NCI-H2107 treated with DMSO at 0.1 percent for 48 hours (cell line): ENCODE data around the gene SH3TC1.

Source experiments
- DNase-seq: peaks from one replicate; lab custom pipeline; 2025; ENCODE audit not compliant: unreplicated experiment; lab: John Stamatoyannopoulos, UW

The SH3TC1 gene

DNA sequence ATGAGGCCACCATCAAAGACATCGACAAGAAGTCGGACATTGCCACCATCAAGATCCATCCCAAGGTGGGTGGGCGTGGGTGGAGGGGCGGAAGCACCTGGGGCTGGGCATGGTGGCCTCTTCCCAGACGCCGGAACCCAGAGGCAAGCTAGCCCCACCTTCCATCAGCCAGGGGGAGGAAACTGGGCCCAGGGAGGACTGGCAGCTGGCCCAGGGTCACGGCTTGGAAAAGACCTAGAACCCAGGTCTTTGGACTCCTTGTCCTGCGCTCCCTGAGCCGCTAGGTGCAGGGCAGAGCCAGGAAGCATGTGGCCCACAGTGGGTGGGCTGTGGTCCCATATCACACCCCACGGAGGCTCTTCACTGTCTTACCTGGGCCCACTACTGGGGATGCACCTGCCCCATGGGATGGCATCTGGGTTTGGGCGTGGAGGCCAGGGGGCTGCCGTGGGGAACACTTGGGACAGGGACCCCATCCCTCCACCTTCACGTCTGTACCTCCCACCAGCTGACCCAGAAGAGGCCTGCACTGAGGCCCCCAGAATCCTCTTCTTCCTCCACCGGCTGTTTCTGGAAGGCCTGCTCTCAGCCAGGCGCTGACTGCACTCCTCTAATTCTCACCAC lies 87.7 kb downstream of the SH3TC1 start:
- no peak for DNase-seq

DNA sequence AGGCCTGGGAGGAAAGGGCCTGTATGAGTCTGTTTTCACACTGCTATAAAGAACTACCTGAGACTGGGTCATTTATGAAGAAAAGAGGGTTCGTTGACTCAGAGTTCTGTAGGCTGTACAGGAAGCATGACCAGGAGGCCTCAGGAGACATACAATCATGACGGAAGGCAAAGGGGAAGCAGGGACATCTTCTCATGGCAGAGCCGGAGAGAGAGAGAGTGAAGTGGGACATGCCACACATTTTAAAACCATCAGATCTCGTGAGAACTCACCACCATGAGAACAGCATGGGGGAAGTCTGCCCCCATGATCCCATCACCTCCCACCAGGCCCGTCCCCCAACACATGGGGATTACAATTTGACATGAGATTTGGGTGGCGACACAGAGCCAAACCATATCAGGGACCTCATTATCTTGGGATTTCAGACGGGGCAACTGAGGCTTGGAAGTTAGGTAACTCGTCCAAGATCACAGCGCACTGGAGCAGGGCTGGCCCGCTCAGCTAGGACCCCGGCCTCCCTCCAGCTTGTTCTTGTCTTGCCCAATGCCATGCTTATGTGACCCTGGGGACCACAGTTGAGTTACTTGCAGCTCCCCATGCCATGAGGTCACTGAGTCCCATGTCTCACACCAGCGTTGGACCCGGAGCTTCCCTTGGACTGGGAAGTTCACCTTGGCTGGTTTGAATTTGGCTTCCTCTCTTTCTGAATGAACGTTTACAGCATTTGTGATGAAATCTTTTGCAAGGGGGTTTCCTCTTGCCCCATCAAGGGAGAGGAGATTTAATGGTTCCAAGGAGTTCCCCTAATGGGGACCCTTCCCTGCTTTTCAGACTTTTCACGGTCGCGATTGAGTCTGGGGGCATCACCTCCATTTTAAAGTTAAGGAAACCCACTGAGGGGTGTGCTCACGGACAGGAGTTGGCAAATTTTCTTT lies 88.5 kb downstream of the SH3TC1 start:
- no peak for DNase-seq

DNA sequence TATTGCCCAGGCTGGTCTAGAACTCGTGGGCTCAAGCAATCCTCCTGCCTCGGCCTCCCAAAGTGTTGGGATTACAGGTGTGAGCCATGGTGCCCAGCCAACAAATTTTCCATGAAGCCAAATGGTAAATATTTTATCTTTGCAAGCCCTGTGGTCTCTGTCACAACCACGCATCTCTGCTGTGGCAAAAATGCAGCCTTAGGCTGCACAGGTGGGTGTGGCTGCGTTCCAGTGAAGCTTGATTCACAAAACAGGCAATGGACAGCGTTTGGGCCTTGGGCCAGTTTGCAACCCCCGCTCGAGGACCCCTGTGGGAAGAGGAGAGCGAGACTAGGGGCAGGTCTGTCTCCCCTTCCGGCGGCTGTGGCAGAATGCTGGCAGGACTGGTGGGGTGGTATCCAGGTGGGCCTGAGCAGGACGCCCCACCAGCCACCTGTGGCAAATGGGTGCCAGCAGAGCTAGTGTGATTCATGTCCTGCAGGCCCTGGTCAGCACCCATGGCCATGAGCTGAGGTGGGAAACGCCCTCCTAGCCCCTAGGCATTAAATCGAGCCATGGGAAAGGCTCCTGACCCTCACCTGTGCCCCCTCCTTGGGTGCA lies 90.2 kb downstream of the SH3TC1 start:
- no peak for DNase-seq

DNA sequence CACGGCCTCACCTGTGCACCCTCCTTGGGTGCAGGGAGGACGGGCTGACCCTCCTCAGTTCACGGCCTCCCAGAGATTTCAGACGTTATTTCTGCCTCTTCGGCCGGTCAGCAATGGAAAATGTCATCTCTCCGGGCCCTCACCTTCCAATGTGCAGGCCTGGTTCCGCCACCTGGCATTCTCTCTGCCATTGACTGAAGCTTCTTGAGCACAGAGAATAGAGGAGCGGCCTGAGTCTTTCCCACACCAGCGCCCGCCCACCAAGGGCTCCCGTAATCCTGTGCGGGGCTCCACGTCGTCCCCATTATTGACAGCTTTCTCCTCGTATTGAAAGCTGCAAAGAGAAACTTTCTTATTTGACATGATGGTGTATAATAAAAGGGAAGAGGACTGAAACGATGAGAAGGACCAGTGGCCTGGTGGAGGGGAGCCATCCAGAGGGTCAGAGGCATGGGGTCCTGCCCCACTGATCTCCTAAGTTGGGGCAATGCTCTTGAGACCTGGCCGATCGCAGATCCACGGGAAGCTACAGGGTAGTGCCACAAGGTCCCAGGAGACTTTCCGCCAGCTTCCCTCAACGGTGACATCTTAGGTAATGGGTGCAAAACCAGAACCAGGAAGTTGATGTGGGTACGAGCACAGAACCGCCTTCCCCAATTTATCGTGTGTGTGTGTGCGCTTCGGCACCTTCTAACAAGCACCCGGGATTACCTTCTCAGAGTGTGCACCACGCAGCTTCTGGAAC lies 91.0 kb downstream of the SH3TC1 start:
- DNase-seq = no peak

DNA sequence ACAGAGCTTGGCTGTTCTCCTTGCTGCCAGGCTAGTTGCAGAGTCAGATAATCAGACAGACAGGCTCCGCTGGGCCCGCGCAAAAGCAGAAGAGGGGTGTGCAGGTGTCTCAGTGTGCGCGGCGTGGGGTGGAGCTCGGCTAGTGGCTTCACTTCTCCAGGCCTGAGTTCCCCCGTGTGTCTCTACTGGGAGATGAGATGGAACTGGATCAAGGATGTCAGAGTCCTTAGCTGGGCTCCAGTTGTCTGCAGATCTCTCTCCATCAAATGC lies 91.5 kb downstream of the SH3TC1 start:
- no peak for DNase-seq
